H1 (cell line): ENCODE data around the gene ANKRD9. TPM values are rescaled to one million over a fixed set of nuclear protein-coding genes. Genes with fewer than 3 reads are reported as not detected.

Source experiments
- CTCF ChIA-PET: fragments of 300-600 bp; sonication (Branson Sonifier 250); formaldehyde crosslinking; loops from one replicate; lab custom pipeline; 2021; ENCODE audit not compliant: partially characterized antibody; lab: Charles Lee
- POLR2A ChIA-PET: fragments of 300-600 bp; sonication (Branson Sonifier 250); formaldehyde crosslinking; loops from one replicate; lab custom pipeline; 2021; ENCODE audit warnings: inconsistent platforms; ENCODE audit not compliant: partially characterized antibody; lab: Charles Lee
- DNase-seq, 2 experiments: peaks; one replicate each; pipeline versions ENCODE4 v3.0.0 to v3.0.0-alpha.2; 2010 to 2022; ENCODE audit warnings: low spot score in 2 of 2, low read depth in 1 of 2, mixed read lengths in 1 of 2
- FAIRE-seq: peaks from 2 replicates; lab custom pipeline; 2011; peaks lifted over from hg19 to GRCh38; lab: Jason Lieb, UNC
- H2AFZ ChIP-seq: 2 replicates; pipeline ENCODE4 v1.8.1; 2012; ENCODE audit warnings: low read length, inconsistent platforms
- H2AK5ac ChIP-seq: 2 replicates; pipeline ENCODE4 v1.6.1; 2013; ENCODE audit warnings: low read depth, low read length
- H2BK120ac ChIP-seq: replicated peaks from 2 replicates; pipeline ENCODE3; 2013; ENCODE audit warnings: low read depth, low read length, inconsistent platforms
- H2BK12ac ChIP-seq: 2 replicates; pipeline ENCODE4 v1.6.1; 2013; ENCODE audit warnings: low read depth, low read length
- H2BK15ac ChIP-seq: 2 replicates; pipeline ENCODE4 v1.6.1; 2013; ENCODE audit warnings: low read length
- H2BK20ac ChIP-seq: 2 replicates; pipeline ENCODE4 v1.6.1; 2013; ENCODE audit warnings: low read length
- H2BK5ac ChIP-seq: 2 replicates; pipeline ENCODE4 v1.6.1; 2013; ENCODE audit warnings: low read depth, low read length
- H3K14ac ChIP-seq: 2 replicates; pipeline ENCODE4 v1.6.1; 2013; ENCODE audit warnings: inconsistent platforms; ENCODE audit not compliant: insufficient read length
- H3K18ac ChIP-seq: 2 replicates; pipeline ENCODE4 v1.6.1; 2013; ENCODE audit warnings: low read length; ENCODE audit errors: extremely low read depth
- H3K23ac ChIP-seq: 2 replicates; pipeline ENCODE4 v1.6.1; 2013; ENCODE audit warnings: inconsistent platforms; ENCODE audit not compliant: insufficient read length
- H3K23me2 ChIP-seq: 2 replicates; pipeline ENCODE4 v1.6.1; 2013; ENCODE audit warnings: low read depth, low read length
- H3K27ac ChIP-seq: 2 replicates; pipeline ENCODE4 v1.6.1; 2011; ENCODE audit warnings: low read depth, low read length, inconsistent platforms
- H3K27me3 ChIP-seq, 4 experiments: replicated peaks in 1 of 4; 1 replicate in 1 of 4; 2 replicates in 3 of 4; pipeline versions ENCODE4 v1.6.1 to v1.8.1; 2011 to 2013; ENCODE audit warnings: low read length in 3 of 4, mild to moderate bottlenecking in 3 of 4, inconsistent platforms in 2 of 4, mixed read lengths in 2 of 4, moderate library complexity in 1 of 4; ENCODE audit not compliant: control insufficient read depth in 3 of 4, insufficient read depth in 3 of 4; ENCODE audit errors: extremely low read depth in 1 of 4
- H3K36me3 ChIP-seq, 4 experiments: 2 replicates each; pipeline versions ENCODE4 v1.6.1 to v1.8.1; 2011 to 2013; ENCODE audit warnings: mild to moderate bottlenecking in 4 of 4, low read length in 3 of 4, moderate library complexity in 2 of 4, control low read depth in 1 of 4, inconsistent platforms in 1 of 4; ENCODE audit not compliant: insufficient read depth in 4 of 4, control insufficient read depth in 2 of 4
- H3K4ac ChIP-seq: replicated peaks from 2 replicates; pipeline ENCODE3; 2013; ENCODE audit warnings: low read length, low read depth, mixed read lengths, inconsistent platforms; ENCODE audit not compliant: insufficient read length
- H3K4me1 ChIP-seq, 4 experiments: replicated peaks in 1 of 4; 1 replicate in 1 of 4; 2 replicates in 3 of 4; pipeline versions ENCODE4 v1.6.1 to v1.8.1; 2011 to 2013; ENCODE audit warnings: low read length in 3 of 4, inconsistent platforms in 2 of 4, mixed read lengths in 1 of 4; ENCODE audit not compliant: insufficient read depth in 4 of 4, control insufficient read depth in 3 of 4
- H3K4me2 ChIP-seq, 2 experiments: 2 replicates each; pipeline versions ENCODE4 v1.6.1 to v1.8.1; 2011 to 2013; ENCODE audit warnings: low read depth in 2 of 2, low read length in 2 of 2, control low read depth in 1 of 2, inconsistent platforms in 1 of 2, mild to moderate bottlenecking in 1 of 2; ENCODE audit not compliant: insufficient read depth in 1 of 2
- H3K4me3 ChIP-seq, 4 experiments: fragments of 200-600, 300-600 bp in 1 of 4; sonication (generic), shearing (Covaris generic), sonication (Bioruptor Twin) in 1 of 4; 2 replicates each; pipeline versions ENCODE4 v1.5.1 to v1.8.1; 2011 to 2016; ENCODE audit warnings: low read length in 4 of 4, low read depth in 3 of 4, control low read depth in 2 of 4, inconsistent platforms in 2 of 4, mild to moderate bottlenecking in 2 of 4, mixed read lengths in 1 of 4, moderate library complexity in 1 of 4; ENCODE audit not compliant: insufficient read depth in 2 of 4; ENCODE audit errors: extremely low read depth in 1 of 4
- H3K56ac ChIP-seq: replicated peaks from 2 replicates; pipeline ENCODE3; 2013; ENCODE audit warnings: low read depth, mild to moderate bottlenecking, mixed read lengths, low read length, inconsistent platforms; ENCODE audit not compliant: insufficient read length
- H3K79me1 ChIP-seq: 2 replicates; pipeline ENCODE4 v1.6.1; 2013; ENCODE audit warnings: low read depth, low read length, control low read depth
- H3K79me2 ChIP-seq, 2 experiments: 2 replicates each; pipeline versions ENCODE4 v1.6.1 to v1.8.1; 2012 to 2013; ENCODE audit warnings: low read length in 2 of 2, mild to moderate bottlenecking in 2 of 2, inconsistent platforms in 1 of 2; ENCODE audit not compliant: insufficient read depth in 2 of 2, control insufficient read depth in 1 of 2
- H3K9ac ChIP-seq, 4 experiments: replicated peaks in 1 of 4; 1 replicate in 1 of 4; 2 replicates in 3 of 4; pipeline versions ENCODE4 v1.6.1 to v1.8.1; 2011 to 2013; ENCODE audit warnings: low read depth in 3 of 4, low read length in 3 of 4, control low read depth in 2 of 4, mild to moderate bottlenecking in 2 of 4, moderate library complexity in 2 of 4, inconsistent platforms in 1 of 4; ENCODE audit errors: extremely low read depth in 1 of 4
- H3K9me3 ChIP-seq, 2 experiments: 2 replicates each; pipeline versions ENCODE4 v1.6.1 to v1.8.1; 2012 to 2013; ENCODE audit warnings: mild to moderate bottlenecking in 2 of 2, moderate library complexity in 2 of 2, control low read depth in 1 of 2, inconsistent platforms in 1 of 2, low read depth in 1 of 2, low read length in 1 of 2, mixed read lengths in 1 of 2; ENCODE audit not compliant: insufficient read depth in 2 of 2
- H4K20me1 ChIP-seq, 2 experiments: replicated peaks in 1 of 2; 2 replicates each; pipeline versions ENCODE3 to v1.8.1; 2011 to 2013; ENCODE audit warnings: inconsistent platforms in 2 of 2, low read length in 2 of 2, mild to moderate bottlenecking in 1 of 2; ENCODE audit not compliant: insufficient read depth in 2 of 2, control insufficient read depth in 1 of 2
- H4K5ac ChIP-seq: 2 replicates; pipeline ENCODE4 v1.6.1; 2013; ENCODE audit warnings: low read length, low read depth, mixed read lengths, inconsistent platforms; ENCODE audit not compliant: insufficient read length
- H4K8ac ChIP-seq: 2 replicates; pipeline ENCODE4 v1.8.0; 2013; ENCODE audit warnings: mild to moderate bottlenecking, moderate library complexity, low read length, inconsistent platforms; ENCODE audit not compliant: insufficient read depth; ENCODE audit errors: extremely low read depth
- H4K91ac ChIP-seq: replicated peaks from 2 replicates; pipeline ENCODE3; 2013; ENCODE audit warnings: low read length, mixed read lengths, inconsistent platforms; ENCODE audit not compliant: insufficient read length
- CEBPB ChIP-seq: IDR thresholded peaks from 2 replicates; pipeline ENCODE4 v1.6.1; 2012; ENCODE audit warnings: low read depth, low read length
- CREB1 ChIP-seq: IDR thresholded peaks from 2 replicates; pipeline ENCODE4 v1.6.1; 2012; ENCODE audit warnings: inconsistent platforms
- CTBP2 ChIP-seq: IDR thresholded peaks from 2 replicates; pipeline ENCODE4 v1.7.0; 2011; ENCODE audit warnings: borderline replicate concordance, mild to moderate bottlenecking, moderate library complexity, mixed read lengths, low read length; ENCODE audit not compliant: insufficient read depth, insufficient read length
- EGR1 ChIP-seq: IDR thresholded peaks from 2 replicates; pipeline ENCODE4 v1.6.1; 2011; ENCODE audit warnings: low read depth, low read length, borderline replicate concordance
- GABPA ChIP-seq: IDR thresholded peaks from 2 replicates; pipeline ENCODE4 v1.6.1; 2011; ENCODE audit warnings: mild to moderate bottlenecking, low read length, moderate library complexity, borderline replicate concordance; ENCODE audit not compliant: insufficient read depth
- KDM1A ChIP-seq: fragments of 200-600, 300-600 bp; sonication (generic); IDR thresholded peaks from 2 replicates; pipeline ENCODE4 v1.7.1; 2016; ENCODE audit warnings: mild to moderate bottlenecking, low read length, borderline replicate concordance
- KDM4A ChIP-seq: IDR thresholded peaks from one replicate; pipeline ENCODE4 v1.7.1; 2012; ENCODE audit warnings: low read depth, mild to moderate bottlenecking, moderate library complexity, low read length, inconsistent platforms; ENCODE audit not compliant: severe bottlenecking
- KDM5A ChIP-seq: fragments of 200-600 bp; IDR thresholded peaks from 2 replicates; pipeline ENCODE4 v1.7.1; 2012; ENCODE audit warnings: mild to moderate bottlenecking, low read length, inconsistent platforms, mixed read lengths
- NRF1 ChIP-seq: IDR thresholded peaks from 2 replicates; pipeline ENCODE4 v1.6.1; 2011; ENCODE audit warnings: mild to moderate bottlenecking, low read depth, low read length, improper control_type of control experiment
- RFX5 ChIP-seq: IDR thresholded peaks from 2 replicates; pipeline ENCODE4 v1.6.1; 2011; ENCODE audit warnings: low read depth, low read length, improper control_type of control experiment, borderline replicate concordance
- SP1 ChIP-seq: IDR thresholded peaks from 2 replicates; pipeline ENCODE4 v1.6.1; 2011; ENCODE audit warnings: low read depth, low read length
- SUZ12 ChIP-seq: fragments of 200-600 bp; sonication (generic); IDR thresholded peaks from 2 replicates; pipeline ENCODE4 v1.6.1; 2012; ENCODE audit warnings: mild to moderate bottlenecking, inconsistent platforms, low read length, moderate library complexity, mixed read lengths
- TAF1 ChIP-seq: IDR thresholded peaks from 2 replicates; pipeline ENCODE4 v1.6.1; 2011; ENCODE audit warnings: mild to moderate bottlenecking, low read depth, low read length
- TEAD4 ChIP-seq: IDR thresholded peaks from 2 replicates; pipeline ENCODE4 v1.6.1; 2012; ENCODE audit warnings: low read depth, low read length, inconsistent platforms, mixed read lengths
- WGBS, 2 experiments: shearing (Covaris generic) in 1 of 2; methylation state at CpG; one replicate each; pipeline versions ENCODE4 v1.1.6 to v1.1.7; 2013 to 2015; ENCODE audit warnings: low lambda C conversion rate in 2 of 2, mixed read lengths in 2 of 2, inconsistent platforms in 1 of 2, low coverage in 1 of 2, missing lambda C conversion rate in 1 of 2; ENCODE audit not compliant: insufficient replicate concordance in 2 of 2, insufficient coverage in 1 of 2, insufficient read length in 1 of 2; ENCODE audit errors: extremely low coverage in 1 of 2, missing lambda C conversion rate in 1 of 2; 5-methylcytosine and 5-hydroxymethylcytosine counted together
- polyA plus RNA-seq, 7 experiments: library from polyadenylated mRNA; depleted of rRNA in 3 of 7; stranded (reverse) in 5 of 7; unstranded in 2 of 7; fragments of >200 nt in 5 of 7; fragments of 200-250 nt in 2 of 7; gene quantifications; 1 replicate in 5 of 7; 2 replicates in 1 of 7; 4 replicates in 1 of 7; pipeline versions ENCODE4 v1.2.1 to v1.2.3, GENCODE V29; 2011 to 2013; ENCODE audit warnings: missing spikeins in 2 of 7, mixed read lengths in 2 of 7
- total RNA-seq: library from RNA; stranded (reverse); fragmentation: NEBNext Ultra II Directional; extraction: Animal tissue kit (Norgen Biotek cat#: 25700); gene quantifications from 2 replicates; pipeline ENCODE4 v1.2.1, GENCODE V29; 2021

Gene ANKRD9
- total and polyA plus RNA-seq, 2 of the 8 experiments (the other 6 are each of a cell fraction or from before 2014, with no cell fraction given): 37.0 to 41.8 TPM

GRCh38 chr14:102514987-102515733 lies 5.6 kb upstream of the ANKRD9 start:
- Histone ChIP-seq H2BK15ac (no peak overlapping the region), H3K79me1 (no peaks in the 10 kb centered on the region), H3K9me3 (no peaks in the 10 kb centered on the region), H3K14ac (no peak overlapping the region), H3K4me1 (peaks cover 0 to 14% (median 8%) of the 10 kb centered on the region in 4 experiments; a peak in 5 of 7 replicates), H3K23ac (no peak overlapping the region), H3K79me2 (no peaks in the 10 kb centered on the region), H4K20me1 (no peaks in the 10 kb centered on the region), H2BK12ac (peak overlapping the region; percentile 39; the same call in 1 of the 2 replicates), H2AFZ (no peak overlapping the region), H3K36me3 (no peaks in the 10 kb centered on the region), H4K8ac (no peak overlapping the region), H3K4ac (no peak overlapping the region), H3K56ac (no peak overlapping the region), H3K4me3 (no peak overlapping the region), H3K27ac (no peak overlapping the region), H3K4me2 (no peak overlapping the region), H2AK5ac (no peak overlapping the region), H3K27me3 (peaks cover 0 to 4% (median 1%) of the 10 kb centered on the region in 4 experiments; a peak in 2 of 7 replicates), H2BK5ac (no peak overlapping the region), H3K9ac (no peak overlapping the region), H2BK120ac (no peak overlapping the region), H2BK20ac (no peak overlapping the region), H4K91ac (no peak overlapping the region), H3K23me2 (peaks cover 6% of the 10 kb centered on the region), H4K5ac (no peak overlapping the region), H3K18ac (no peak overlapping the region)
- POLR2A ChIA-PET: interaction anchor here (1.3 kb wide), 1 partner anchor 11 kb away, joined by 3 read pairs; no protein-coding TSS in a partner anchor
- DNase-seq (no peak), FAIRE-seq (no peak)
- WGBS, 2 experiments: 88% methylated on average over 12 of the region's 12 CpGs; no CpG with 5 or more reads in 1 of the 2 experiments
- CTCF ChIA-PET: interaction anchor here (0.6 to 2.4 kb wide), 10 partner anchors 13 to 369 kb away, joined by 3 to 25 read pairs (median 4); no protein-coding TSS in a partner anchor
- TF ChIP-seq CEBPB: no peak
- no peak for TF ChIP-seq KDM4A
- TF ChIP-seq KDM5A: no peak
- no peak for TF ChIP-seq GABPA
- TF ChIP-seq CTBP2: no peak
- TF ChIP-seq SP1: no peak
- no peak for TF ChIP-seq TEAD4
- no peak for TF ChIP-seq KDM1A
- TF ChIP-seq TAF1: no peak
- no peak for TF ChIP-seq RFX5
- no peak for TF ChIP-seq CREB1
- no peak for TF ChIP-seq SUZ12
- TF ChIP-seq EGR1: no peak
- TF ChIP-seq NRF1: no peak
